Activated CD8-positive, alpha-beta T cell treated with anti-CD3 and anti-CD28 coated beads for 36 hours (primary cell): ENCODE measurements around the gene RIPOR3. TPM values are rescaled to one million over a fixed set of nuclear protein-coding genes. Genes with fewer than 3 reads are reported as not detected.

Source experiments
- ATAC-seq: fragments of 200-7000 bp; cut with Tn5 transposase; one replicate; pipeline ENCODE4 v1.10.0; 2021; ENCODE audit warnings: mild to moderate bottlenecking, moderate library complexity
- CTCF ChIA-PET: fragments of 350-600 bp; sonication (Branson Sonifier 250); formaldehyde crosslinking; loops from one replicate; lab custom pipeline; 2021; ENCODE audit warnings: antibody characterized with exemption; lab: Charles Lee
- POLR2A ChIA-PET: fragments of 350-600 bp; sonication (Branson Sonifier 250); formaldehyde crosslinking; loops from one replicate; lab custom pipeline; 2021; ENCODE audit warnings: antibody characterized with exemption; lab: Charles Lee
- DNase-seq: peaks from one replicate; pipeline ENCODE4 v3.0.0-alpha.2; 2020
- H3K27ac Mint-ChIP-seq: one replicate; pipeline ENCODE4 v1.8.0; 2021; ENCODE audit warnings: mild to moderate bottlenecking, mixed read lengths
- H3K27me3 Mint-ChIP-seq: one replicate; pipeline ENCODE4 v1.8.0; 2021; ENCODE audit warnings: mixed read lengths
- H3K36me3 Mint-ChIP-seq: one replicate; pipeline ENCODE4 v1.8.0; 2021; ENCODE audit warnings: low read depth, mixed read lengths
- H3K4me1 Mint-ChIP-seq: one replicate; pipeline ENCODE4 v1.8.0; 2021; ENCODE audit warnings: low read depth, mixed read lengths
- H3K4me3 Mint-ChIP-seq: one replicate; pipeline ENCODE4 v1.8.0; 2021; ENCODE audit warnings: mild to moderate bottlenecking, moderate library complexity, mixed read lengths
- H3K9me3 Mint-ChIP-seq: one replicate; pipeline ENCODE4 v1.8.0; 2021; ENCODE audit warnings: mixed read lengths
- CTCF ChIP-seq: fragments of 200-600 bp; IDR thresholded peaks from one replicate; pipeline ENCODE4 v1.8.0; 2022; ENCODE audit warnings: antibody characterized with exemption, mild to moderate bottlenecking
- intact Hi-C: fragments of 100-400 bp; cut with micrococcal nuclease; formaldehyde crosslinking; loops from one replicate; pipeline ENCODE4 v1.10.0; 2022
- total RNA-seq, 2 experiments: library from RNA; stranded (reverse); gene quantifications; one replicate each; pipeline ENCODE4 v1.2.3, GENCODE V29; 2021

The RIPOR3 gene
- total RNA-seq, 2 experiments from 2014 or later: not detected

DNA sequence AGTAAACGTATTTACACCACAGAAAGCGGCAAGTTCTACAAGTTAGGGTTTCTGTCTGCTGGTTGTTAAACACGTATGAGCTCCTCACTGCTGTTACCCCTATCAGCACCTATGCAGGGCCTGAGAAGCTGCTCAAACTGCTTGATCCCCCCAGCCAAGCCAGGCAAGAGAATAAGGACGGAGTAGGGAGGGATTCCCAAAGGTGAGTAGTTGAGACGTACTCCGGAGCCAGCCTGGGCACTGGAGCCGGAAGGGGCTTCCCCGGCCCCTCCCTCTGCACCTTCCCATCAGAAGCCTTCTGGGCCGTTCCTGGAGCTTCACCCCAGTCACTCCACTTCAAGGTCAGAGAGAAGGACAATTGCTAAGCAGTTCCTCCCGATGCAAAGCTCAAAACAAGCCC, 58.0 kb downstream of the RIPOR3 start:
- no peaks in the 10 kb centered on the region for H3K9me3 Mint-ChIP-seq
- H3K27me3 Mint-ChIP-seq: no peaks in the 10 kb centered on the region
- ChIA-PET POLR2A (no interaction called here), CTCF (interaction anchor here (0.8 to 1.1 kb wide), 2 partner anchors 45 to 112 kb away, joined by 3 read pairs; no protein-coding TSS in a partner anchor)
- H3K4me3 Mint-ChIP-seq: no peak overlapping the region
- H3K36me3 Mint-ChIP-seq: no peaks in the 10 kb centered on the region
- no peak overlapping the region for H3K27ac Mint-ChIP-seq
- no peaks in the 10 kb centered on the region for H3K4me1 Mint-ChIP-seq
- DNase-seq (no peak), ATAC-seq (no peak)
- intact Hi-C loops: no loop called here
- TF ChIP-seq CTCF: no peak

- Mint-ChIP-seq H3K27me3 (no peaks in the 10 kb centered on the region), H3K36me3 (no peaks in the 10 kb centered on the region), H3K4me3 (no peak overlapping the region), H3K9me3 (no peaks in the 10 kb centered on the region), H3K4me1 (no peaks in the 10 kb centered on the region), H3K27ac (no peak overlapping the region)
- no peak for TF ChIP-seq CTCF
- intact Hi-C loops: no loop called here
- DNase-seq (no peak), ATAC-seq (no peak)
- CTCF ChIA-PET: interaction anchor here (0.8 to 1.1 kb wide), 2 partner anchors 44 to 112 kb away, joined by 3 read pairs; no protein-coding TSS in a partner anchor
- POLR2A ChIA-PET: no interaction called here
Observed at GRCh38 chr20:50632701-50633100, 58.6 kb downstream of the RIPOR3 start.

DNA sequence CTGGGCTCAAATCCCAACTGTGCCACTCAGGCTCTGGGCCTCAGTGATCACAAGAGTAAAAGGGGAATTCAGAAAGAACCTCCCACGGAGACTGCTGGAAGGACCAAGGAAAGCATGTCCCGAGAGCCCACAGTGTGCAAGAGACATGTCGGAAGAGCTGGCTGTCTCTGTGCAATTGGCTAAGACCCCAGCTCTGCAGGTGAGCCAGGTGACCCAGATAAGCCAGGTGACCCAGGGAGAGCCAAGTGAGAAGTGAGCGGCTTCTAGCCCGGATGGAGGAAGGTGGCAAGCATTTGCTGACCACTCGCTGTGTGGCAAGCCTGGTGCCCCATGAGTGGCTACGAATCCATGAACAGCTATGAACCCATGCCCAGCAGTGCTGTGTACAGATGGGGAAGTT, 59.1 kb downstream of the RIPOR3 start:
- DNase-seq: no peak
- ChIA-PET CTCF (interaction anchor here (1.1 kb wide), 1 partner anchor 43 kb away, joined by 3 read pairs; no protein-coding TSS in a partner anchor), POLR2A (interaction anchor here (0.6 kb wide), 1 partner anchor 352 kb away, joined by 3 read pairs; no protein-coding TSS in a partner anchor)
- TF ChIP-seq CTCF: no peak
- intact Hi-C loops: no loop called here
- H3K4me1 Mint-ChIP-seq: no peaks in the 10 kb centered on the region
- H3K36me3 Mint-ChIP-seq: no peaks in the 10 kb centered on the region
- no peak overlapping the region for H3K4me3 Mint-ChIP-seq
- no peak overlapping the region for H3K27ac Mint-ChIP-seq
- no peak for ATAC-seq
- no peaks in the 10 kb centered on the region for H3K27me3 Mint-ChIP-seq
- no peaks in the 10 kb centered on the region for H3K9me3 Mint-ChIP-seq

- CTCF ChIA-PET: no interaction called here
- Mint-ChIP-seq H3K27me3 (no peaks in the 10 kb centered on the region), H3K9me3 (no peaks in the 10 kb centered on the region), H3K4me1 (no peaks in the 10 kb centered on the region), H3K27ac (no peak overlapping the region), H3K4me3 (no peak overlapping the region), H3K36me3 (no peaks in the 10 kb centered on the region)
- DNase-seq (no peak), ATAC-seq (no peak)
- no peak for TF ChIP-seq CTCF
- intact Hi-C loops: no loop called here
- POLR2A ChIA-PET: no interaction called here
Observed at GRCh38 chr20:50630578-50631263, 60.6 kb downstream of the RIPOR3 start.

- intact Hi-C loops: no loop called here
- TF ChIP-seq CTCF: no peak
Observed at GRCh38 chr20:50629670-50630045, 61.7 kb downstream of the RIPOR3 start.

More at GRCh38 chr20:50629670-50630045, 61.7 kb downstream of the RIPOR3 start:
- Mint-ChIP-seq H3K4me1 (no peaks in the 10 kb centered on the region), H3K4me3 (no peak overlapping the region), H3K36me3 (no peaks in the 10 kb centered on the region), H3K27me3 (no peaks in the 10 kb centered on the region), H3K27ac (no peak overlapping the region), H3K9me3 (no peaks in the 10 kb centered on the region)
- POLR2A ChIA-PET: no interaction called here
- DNase-seq: no peak
- no peak for ATAC-seq
- CTCF ChIA-PET: interaction anchor here (1.8 kb wide), 1 partner anchor 120 kb away, joined by 6 read pairs; no protein-coding TSS in a partner anchor
